Activated CD4-positive, alpha-beta T cell treated with anti-CD3 and anti-CD28 coated beads, Interleukin-2, amount 10 ng/mL, durations not matched to agents 7 days and 5 days (primary cell): ENCODE results near the gene PCSK5. TPM values are rescaled to one million over a fixed set of nuclear protein-coding genes. Genes with fewer than 3 reads are reported as not detected.

Experiments used
- CTCF ChIA-PET: fragments of 350-600 bp; sonication (Branson Sonifier 250); formaldehyde crosslinking; loops from one replicate; lab custom pipeline; 2021; ENCODE audit warnings: antibody characterized with exemption; lab: Charles Lee
- POLR2A ChIA-PET: fragments of 350-600 bp; sonication (Branson Sonifier 250); formaldehyde crosslinking; loops from one replicate; lab custom pipeline; 2021; ENCODE audit warnings: antibody characterized with exemption; lab: Charles Lee
- DNase-seq: peaks from one replicate; pipeline ENCODE4 v3.0.0-alpha.2; 2020
- H3K27ac Mint-ChIP-seq: one replicate; pipeline ENCODE4 v1.8.0; 2021; ENCODE audit warnings: mild to moderate bottlenecking, moderate library complexity, mixed read lengths
- H3K27me3 Mint-ChIP-seq: one replicate; pipeline ENCODE4 v1.8.0; 2021; ENCODE audit warnings: mixed read lengths
- H3K36me3 Mint-ChIP-seq: one replicate; pipeline ENCODE4 v1.8.0; 2021; ENCODE audit warnings: low read depth, mixed read lengths
- H3K4me1 Mint-ChIP-seq: one replicate; pipeline ENCODE4 v1.8.0; 2021; ENCODE audit warnings: mixed read lengths
- H3K4me3 Mint-ChIP-seq: one replicate; pipeline ENCODE4 v1.8.0; 2021; ENCODE audit warnings: mild to moderate bottlenecking, moderate library complexity, mixed read lengths
- H3K9me3 Mint-ChIP-seq: one replicate; pipeline ENCODE4 v1.8.0; 2021; ENCODE audit warnings: mixed read lengths
- total RNA-seq, 2 experiments: library from RNA; stranded (reverse); gene quantifications; one replicate each; pipeline ENCODE4 v1.2.3, GENCODE V29; 2021

Gene PCSK5
- total RNA-seq, 2 experiments from 2014 or later, result 3.9 to 4.3 TPM

DNA sequence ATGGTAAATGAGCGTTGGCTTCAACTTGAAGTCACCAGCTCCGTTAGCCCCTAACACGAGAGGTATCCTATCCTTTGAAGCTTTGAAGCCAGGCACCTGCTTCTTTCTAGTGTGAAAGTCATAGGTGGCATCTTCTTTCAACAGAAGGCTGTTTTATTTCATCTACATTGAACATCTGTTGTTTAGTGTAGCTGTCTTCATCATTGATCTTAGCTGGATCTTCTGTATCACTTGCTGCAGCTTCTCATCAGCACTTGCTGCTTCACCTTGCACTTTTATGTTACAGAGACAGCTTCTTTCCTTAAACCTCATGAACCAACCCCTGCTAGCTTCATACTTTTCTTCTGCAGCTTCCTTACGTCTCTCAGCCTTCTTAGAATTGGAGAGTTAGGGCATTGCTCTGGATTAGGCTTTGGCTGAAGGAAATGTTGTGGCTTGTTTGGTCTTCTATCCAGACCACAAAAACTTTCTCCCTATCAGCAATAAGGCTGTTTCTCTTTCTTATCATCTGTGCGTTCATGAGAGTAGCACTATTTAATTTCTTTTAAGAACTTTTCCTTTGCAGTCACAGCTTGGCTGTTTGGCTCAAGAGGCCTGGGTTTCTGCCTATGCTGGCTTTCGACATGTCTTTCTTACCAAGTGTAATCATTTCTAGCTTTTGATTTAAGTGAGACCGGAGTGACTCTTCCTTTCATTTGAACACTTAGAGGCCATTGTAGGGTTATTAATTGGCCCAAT lies 47.2 kb downstream of the PCSK5 start:
- ChIA-PET POLR2A (no interaction called here), CTCF (no interaction called here)
- Mint-ChIP-seq H3K36me3 (peaks cover 5% of the 10 kb centered on the region), H3K4me1 (peaks cover 9% of the 10 kb centered on the region), H3K27ac (no peak overlapping the region), H3K4me3 (no peak overlapping the region), H3K27me3 (no peaks in the 10 kb centered on the region), H3K9me3 (no peaks in the 10 kb centered on the region)
- no peak for DNase-seq

DNA sequence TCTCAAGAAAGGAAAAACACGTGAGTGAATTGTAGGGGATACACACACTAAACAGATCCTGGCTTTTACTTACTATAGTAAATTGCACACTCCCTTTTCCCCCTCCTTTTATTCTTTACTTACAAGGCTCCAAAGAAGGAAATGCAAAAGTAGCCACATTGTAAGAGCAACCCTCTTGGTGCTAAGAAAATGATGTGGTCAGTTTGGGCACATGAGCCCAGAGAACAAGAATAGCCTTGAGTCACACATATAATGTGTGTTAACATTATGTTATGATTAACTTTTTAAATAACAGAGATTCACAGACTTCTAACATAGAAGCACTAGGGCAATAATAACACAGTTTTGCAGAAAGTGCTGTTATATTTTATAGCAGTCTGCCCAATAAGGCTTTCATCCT lies 48.5 kb downstream of the PCSK5 start:
- Mint-ChIP-seq H3K4me1 (peaks cover 9% of the 10 kb centered on the region), H3K36me3 (peaks cover 3% of the 10 kb centered on the region), H3K9me3 (no peaks in the 10 kb centered on the region), H3K4me3 (no peak overlapping the region), H3K27ac (no peak overlapping the region), H3K27me3 (no peaks in the 10 kb centered on the region)
- CTCF ChIA-PET, result no interaction called here
- no peak for DNase-seq
- POLR2A ChIA-PET, result no interaction called here

DNA sequence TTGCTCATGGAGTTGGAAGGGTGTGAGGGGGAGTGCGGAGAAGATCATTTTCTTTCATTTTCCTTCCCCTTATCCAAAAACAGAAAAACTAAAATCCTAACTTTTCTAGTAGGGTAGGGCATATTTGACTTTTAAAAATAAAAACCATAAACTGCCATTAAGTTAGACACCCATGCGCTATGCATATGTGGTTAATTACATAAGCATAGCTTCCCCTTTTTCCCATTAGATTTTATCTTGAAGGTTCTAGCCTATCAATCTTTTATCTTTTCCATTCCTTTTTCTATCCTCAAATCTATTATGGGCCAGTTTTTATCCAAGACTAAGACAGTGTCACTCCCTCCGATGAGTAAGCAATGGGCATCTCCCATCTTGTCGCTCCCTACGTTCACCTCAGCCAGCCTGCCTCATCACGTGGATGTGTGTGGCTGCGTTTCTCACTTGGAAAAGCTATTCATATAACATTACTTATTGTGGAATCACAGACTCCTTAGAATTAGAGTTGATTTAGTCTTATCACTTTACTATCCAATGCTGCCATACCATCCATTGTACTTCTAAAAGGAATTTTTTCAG lies 49.2 kb downstream of the PCSK5 start:
- H3K9me3 Mint-ChIP-seq, result no peaks in the 10 kb centered on the region
- no peaks in the 10 kb centered on the region for H3K36me3 Mint-ChIP-seq
- ChIA-PET POLR2A (no interaction called here), CTCF (no interaction called here)
- H3K27me3 Mint-ChIP-seq, result no peaks in the 10 kb centered on the region
- no peak overlapping the region for H3K4me3 Mint-ChIP-seq
- DNase-seq, result no peak
- H3K4me1 Mint-ChIP-seq, result peaks cover 9% of the 10 kb centered on the region
- H3K27ac Mint-ChIP-seq, result no peak overlapping the region

DNA sequence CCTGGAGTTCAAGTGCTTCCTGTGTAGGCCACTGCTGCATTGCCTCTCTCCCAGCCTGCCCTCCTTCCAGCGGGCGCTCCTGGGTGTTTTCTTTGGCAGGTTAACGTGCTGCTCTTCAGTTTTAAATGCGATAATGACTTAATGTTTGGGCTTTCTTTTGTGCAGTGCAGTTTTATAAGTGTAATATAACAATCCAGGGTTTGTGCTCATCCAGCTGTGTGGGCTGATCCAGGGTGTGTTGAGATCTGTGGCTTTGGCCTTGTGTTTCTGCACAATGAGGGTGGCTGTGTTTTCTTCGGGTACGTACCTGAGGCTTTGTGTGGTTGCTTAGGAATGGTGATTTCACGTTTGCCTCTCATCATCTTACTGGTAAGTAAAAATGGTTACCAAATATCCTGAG lies 50.6 kb downstream of the PCSK5 start:
- Mint-ChIP-seq H3K36me3 (no peaks in the 10 kb centered on the region), H3K4me1 (peaks cover 9% of the 10 kb centered on the region), H3K27me3 (no peaks in the 10 kb centered on the region), H3K4me3 (no peak overlapping the region), H3K9me3 (no peaks in the 10 kb centered on the region), H3K27ac (no peak overlapping the region)
- ChIA-PET POLR2A (no interaction called here), CTCF (no interaction called here)
- no peak for DNase-seq

DNA sequence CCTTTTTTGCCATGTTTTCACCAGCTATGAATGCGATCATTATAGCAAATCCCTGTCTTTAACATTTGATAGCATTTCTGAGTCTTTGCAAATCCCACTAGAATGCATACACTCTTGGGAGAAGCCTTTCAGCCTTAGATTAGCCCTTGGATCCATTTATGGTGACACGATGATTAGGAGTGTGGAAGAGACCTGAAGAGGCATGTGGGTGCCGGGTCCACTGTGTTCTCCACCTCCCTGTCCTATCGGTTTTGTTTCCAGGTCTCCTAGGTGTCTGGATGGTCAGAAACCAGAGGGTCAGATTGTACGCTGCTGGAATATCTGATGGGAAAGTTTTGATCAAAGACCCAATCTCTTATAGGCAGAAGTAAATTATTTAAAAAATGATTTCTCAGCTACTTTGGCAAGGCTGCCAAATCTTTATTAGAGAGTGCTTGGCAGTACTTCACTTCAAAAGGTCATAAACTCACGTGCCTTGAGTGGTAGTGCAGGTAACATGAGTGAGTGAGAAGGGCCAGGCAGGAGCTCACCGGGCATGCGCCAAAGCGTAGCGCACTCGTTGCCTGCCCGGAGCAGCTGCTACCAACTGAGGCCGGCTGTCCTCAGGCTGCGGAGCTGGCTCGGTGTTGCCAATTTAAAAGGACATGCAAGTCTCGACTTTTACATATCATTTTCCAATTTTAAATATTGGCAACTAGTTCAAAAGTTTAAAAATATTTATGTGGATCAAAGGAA lies 51.3 kb downstream of the PCSK5 start:
- Mint-ChIP-seq H3K9me3 (peaks cover under 1% of the 10 kb centered on the region), H3K27ac (no peak overlapping the region), H3K4me1 (peaks cover 9% of the 10 kb centered on the region), H3K4me3 (no peak overlapping the region), H3K36me3 (no peaks in the 10 kb centered on the region), H3K27me3 (no peaks in the 10 kb centered on the region)
- DNase-seq, result no peak
- ChIA-PET POLR2A (no interaction called here), CTCF (no interaction called here)

DNA sequence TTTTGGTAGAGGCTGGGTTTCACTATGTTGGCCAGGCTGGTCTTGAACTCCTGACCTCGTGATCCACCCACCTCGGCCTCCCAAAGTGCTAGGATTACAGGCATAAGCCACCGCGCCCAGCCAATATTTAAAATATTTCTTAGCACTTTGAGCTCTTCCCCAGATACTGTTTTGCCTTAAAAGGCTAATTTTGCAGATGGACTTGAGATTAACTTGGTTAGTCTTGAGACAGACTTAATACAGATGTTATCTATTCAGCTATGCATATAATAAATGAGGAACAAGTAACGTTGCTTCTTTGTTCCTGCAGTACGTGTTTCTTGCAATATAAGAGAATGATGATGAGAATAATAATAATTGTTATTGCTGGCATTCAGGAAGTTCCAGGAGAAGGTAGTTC lies 56.3 kb downstream of the PCSK5 start:
- CTCF ChIA-PET, result no interaction called here
- H3K27ac Mint-ChIP-seq, result no peak overlapping the region
- no peaks in the 10 kb centered on the region for H3K4me1 Mint-ChIP-seq
- no peaks in the 10 kb centered on the region for H3K27me3 Mint-ChIP-seq
- no peak overlapping the region for H3K4me3 Mint-ChIP-seq
- peaks cover 10% of the 10 kb centered on the region for H3K9me3 Mint-ChIP-seq
- no peaks in the 10 kb centered on the region for H3K36me3 Mint-ChIP-seq
- POLR2A ChIA-PET, result no interaction called here
- DNase-seq, result no peak

DNA sequence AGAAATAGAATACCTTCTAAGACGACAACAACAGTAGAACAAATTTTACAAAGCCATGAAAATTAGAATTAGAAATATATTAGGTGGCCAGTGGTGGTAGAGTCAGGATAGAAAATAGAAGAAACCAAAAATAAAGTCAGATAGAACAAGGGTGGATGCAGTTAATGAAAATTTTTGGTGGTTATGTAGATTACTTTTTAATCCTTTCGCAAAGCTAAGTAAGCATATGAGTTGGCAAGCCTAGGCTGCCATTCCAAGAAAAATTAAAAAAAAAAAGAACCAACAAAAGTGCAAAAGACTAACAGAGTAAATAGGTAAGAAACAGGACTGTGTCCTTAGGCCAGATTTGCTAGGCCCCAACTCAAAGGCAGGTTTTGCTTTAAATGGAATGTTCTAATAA lies 56.8 kb downstream of the PCSK5 start:
- no peak for DNase-seq
- ChIA-PET CTCF (no interaction called here), POLR2A (no interaction called here)
- Mint-ChIP-seq H3K9me3 (peaks cover 10% of the 10 kb centered on the region), H3K27ac (no peak overlapping the region), H3K27me3 (no peaks in the 10 kb centered on the region), H3K4me1 (no peaks in the 10 kb centered on the region), H3K36me3 (no peaks in the 10 kb centered on the region), H3K4me3 (no peak overlapping the region)

DNA sequence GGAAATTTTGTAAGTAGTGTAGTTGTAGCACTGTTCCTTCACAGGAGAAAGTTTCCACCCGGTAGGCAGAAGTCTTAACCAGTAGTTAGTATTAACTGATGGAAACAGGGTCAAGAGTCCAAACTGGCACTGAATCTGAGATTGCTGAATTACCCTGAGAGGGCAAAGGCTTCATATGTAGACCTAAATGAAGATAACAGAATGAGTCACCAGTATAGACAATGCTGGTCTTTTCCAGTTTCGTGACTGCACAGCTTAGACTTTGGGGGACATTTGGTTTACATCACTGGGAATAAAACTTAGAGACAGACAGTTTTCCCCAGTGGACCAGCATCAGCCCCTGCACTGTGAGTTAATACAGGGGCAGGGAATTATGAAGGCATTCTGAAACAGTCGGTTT lies 60.5 kb downstream of the PCSK5 start:
- peaks cover 10% of the 10 kb centered on the region for H3K9me3 Mint-ChIP-seq
- no peaks in the 10 kb centered on the region for H3K27me3 Mint-ChIP-seq
- DNase-seq, result no peak
- H3K36me3 Mint-ChIP-seq, result peaks cover 1% of the 10 kb centered on the region
- no peak overlapping the region for H3K27ac Mint-ChIP-seq
- POLR2A ChIA-PET, result no interaction called here
- CTCF ChIA-PET, result interaction anchor here (1.3 kb wide), 1 partner anchor 12 kb away, joined by 3 read pairs; no protein-coding TSS in a partner anchor
- H3K4me1 Mint-ChIP-seq, result no peaks in the 10 kb centered on the region
- H3K4me3 Mint-ChIP-seq, result no peak overlapping the region

DNA sequence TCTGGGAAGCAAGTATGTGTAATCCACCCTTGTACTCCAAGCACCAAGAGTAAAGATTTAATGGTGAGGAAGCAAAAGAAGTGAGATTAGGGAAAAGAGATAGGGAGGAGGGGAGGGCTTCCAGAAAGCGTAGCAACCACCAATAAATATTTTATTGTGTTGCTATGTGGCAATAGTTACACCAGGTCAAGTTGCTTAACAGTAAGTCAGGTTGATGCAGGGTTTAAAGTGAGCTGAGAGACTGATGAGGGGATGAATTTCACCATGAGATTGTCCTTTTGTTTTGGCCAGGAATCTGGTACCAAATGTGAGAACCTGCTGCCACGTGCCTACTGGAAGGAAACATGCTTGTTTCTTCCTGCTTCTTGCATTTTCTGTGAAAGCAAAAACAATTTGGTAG lies 62.7 kb downstream of the PCSK5 start:
- H3K4me3 Mint-ChIP-seq, result no peak overlapping the region
- no peaks in the 10 kb centered on the region for H3K27me3 Mint-ChIP-seq
- no peak overlapping the region for H3K27ac Mint-ChIP-seq
- DNase-seq, result no peak
- peaks cover 5% of the 10 kb centered on the region for H3K9me3 Mint-ChIP-seq
- no peaks in the 10 kb centered on the region for H3K4me1 Mint-ChIP-seq
- POLR2A ChIA-PET, result no interaction called here
- CTCF ChIA-PET, result no interaction called here
- peaks cover 1% of the 10 kb centered on the region for H3K36me3 Mint-ChIP-seq

DNA sequence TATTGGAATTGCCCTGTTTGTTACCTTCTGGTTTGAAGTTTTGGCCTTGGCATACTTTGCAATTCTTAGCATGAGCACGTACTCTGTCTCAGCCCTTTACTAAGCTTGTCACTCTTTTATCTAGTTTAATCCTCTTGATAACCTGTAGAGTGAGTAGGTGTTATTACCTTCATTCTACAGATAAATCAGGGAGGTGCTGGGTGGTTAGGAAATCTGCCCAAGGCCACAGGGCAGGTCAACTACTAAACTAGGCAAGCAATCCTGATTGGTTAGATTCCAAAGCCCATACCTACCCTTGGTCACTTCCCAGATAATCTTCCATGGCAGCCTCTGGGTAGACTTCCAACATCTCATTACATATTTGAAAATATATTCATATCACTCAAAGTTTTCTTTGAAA lies 65.7 kb downstream of the PCSK5 start:
- no peaks in the 10 kb centered on the region for H3K4me1 Mint-ChIP-seq
- peaks cover 1% of the 10 kb centered on the region for H3K36me3 Mint-ChIP-seq
- DNase-seq, result no peak
- H3K27me3 Mint-ChIP-seq, result no peaks in the 10 kb centered on the region
- no peaks in the 10 kb centered on the region for H3K9me3 Mint-ChIP-seq
- ChIA-PET CTCF (no interaction called here), POLR2A (no interaction called here)
- no peak overlapping the region for H3K4me3 Mint-ChIP-seq
- no peak overlapping the region for H3K27ac Mint-ChIP-seq

DNA sequence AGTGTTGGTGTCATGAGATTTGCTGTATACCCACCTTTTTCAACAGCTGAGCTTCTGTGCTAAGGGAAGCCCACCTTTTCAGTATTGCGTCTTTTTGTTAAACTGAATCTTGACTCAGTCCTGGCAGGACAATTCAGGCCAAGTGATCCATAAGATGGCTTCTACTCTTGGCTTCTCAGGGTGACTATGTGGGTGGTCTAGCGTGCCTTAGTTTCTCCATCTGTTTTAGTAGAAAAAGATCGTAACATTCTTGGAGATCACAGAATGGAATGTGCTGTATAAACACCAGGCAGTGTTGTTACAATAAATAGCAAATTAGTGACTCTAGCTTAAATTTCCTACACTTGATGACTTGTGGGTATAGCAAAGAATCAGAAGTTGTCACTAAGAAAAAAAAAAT lies 66.6 kb downstream of the PCSK5 start:
- ChIA-PET POLR2A (no interaction called here), CTCF (no interaction called here)
- H3K27ac Mint-ChIP-seq, result no peak overlapping the region
- H3K4me1 Mint-ChIP-seq, result peaks cover 5% of the 10 kb centered on the region
- no peak for DNase-seq
- H3K4me3 Mint-ChIP-seq, result no peak overlapping the region
- peaks cover 1% of the 10 kb centered on the region for H3K36me3 Mint-ChIP-seq
- H3K27me3 Mint-ChIP-seq, result no peaks in the 10 kb centered on the region
- no peaks in the 10 kb centered on the region for H3K9me3 Mint-ChIP-seq

DNA sequence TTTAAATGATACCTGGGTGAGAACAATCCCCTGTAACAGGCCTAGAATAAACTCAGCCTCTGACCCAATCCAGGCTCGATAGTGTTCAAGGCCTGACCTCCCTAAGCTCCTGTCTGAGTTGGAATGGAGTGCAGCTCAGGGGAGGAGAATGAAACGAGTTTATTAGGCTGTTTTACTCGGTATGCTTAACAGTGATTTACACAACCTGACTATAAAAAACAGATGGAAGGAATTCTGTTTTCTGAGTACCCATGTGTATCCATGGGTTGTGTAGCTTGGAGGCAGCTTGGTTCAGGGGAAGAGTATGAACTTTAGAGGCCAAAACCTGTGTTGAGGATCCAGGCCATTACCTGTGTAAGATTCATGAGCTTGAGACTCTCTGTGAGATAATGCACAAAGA lies 67.8 kb downstream of the PCSK5 start:
- Mint-ChIP-seq H3K4me3 (no peak overlapping the region), H3K4me1 (peaks cover 10% of the 10 kb centered on the region), H3K9me3 (no peaks in the 10 kb centered on the region), H3K36me3 (no peaks in the 10 kb centered on the region), H3K27ac (no peak overlapping the region), H3K27me3 (no peaks in the 10 kb centered on the region)
- CTCF ChIA-PET, result no interaction called here
- DNase-seq, result no peak
- POLR2A ChIA-PET, result no interaction called here

DNA sequence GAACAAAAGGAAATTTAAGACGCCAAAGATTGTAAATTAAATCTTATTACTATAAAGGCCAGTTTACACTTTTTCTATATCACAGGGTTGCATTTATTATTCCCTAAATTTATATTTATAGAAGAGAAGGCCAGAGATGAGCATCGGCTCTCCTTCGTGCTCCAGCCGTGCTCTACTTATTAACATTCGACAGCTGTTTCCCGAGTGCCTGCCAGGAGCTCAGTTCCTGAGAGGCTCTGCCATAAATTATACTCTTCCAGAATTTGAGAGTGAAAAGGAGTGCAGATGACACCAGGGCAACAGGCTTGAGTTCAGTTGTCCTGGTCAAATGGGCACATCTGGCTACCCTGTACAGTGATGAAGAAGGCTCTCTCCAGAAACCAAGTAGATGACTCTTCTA lies 70.1 kb downstream of the PCSK5 start:
- Mint-ChIP-seq H3K27me3 (no peaks in the 10 kb centered on the region), H3K9me3 (no peaks in the 10 kb centered on the region), H3K4me1 (peaks cover 10% of the 10 kb centered on the region), H3K27ac (no peak overlapping the region), H3K4me3 (no peak overlapping the region), H3K36me3 (no peaks in the 10 kb centered on the region)
- ChIA-PET CTCF (interaction anchor here (0.6 kb wide), 1 partner anchor 342 kb away, joined by 4 read pairs; no protein-coding TSS in a partner anchor), POLR2A (no interaction called here)
- DNase-seq, result no peak
